Erythroblast (primary cell): ENCODE data around the gene SPAM1.

ENCODE experiments used
- GATA1 ChIP-seq: IDR thresholded peaks from 2 replicates; pipeline ENCODE4 v1.6.1; 2011; ENCODE audit warnings: low read depth, mild to moderate bottlenecking, control low read depth, low read length, moderate library complexity
- POLR2A ChIP-seq: IDR thresholded peaks from 2 replicates; pipeline ENCODE4 v1.6.1; 2011; ENCODE audit warnings: mild to moderate bottlenecking, low read length

DNA sequence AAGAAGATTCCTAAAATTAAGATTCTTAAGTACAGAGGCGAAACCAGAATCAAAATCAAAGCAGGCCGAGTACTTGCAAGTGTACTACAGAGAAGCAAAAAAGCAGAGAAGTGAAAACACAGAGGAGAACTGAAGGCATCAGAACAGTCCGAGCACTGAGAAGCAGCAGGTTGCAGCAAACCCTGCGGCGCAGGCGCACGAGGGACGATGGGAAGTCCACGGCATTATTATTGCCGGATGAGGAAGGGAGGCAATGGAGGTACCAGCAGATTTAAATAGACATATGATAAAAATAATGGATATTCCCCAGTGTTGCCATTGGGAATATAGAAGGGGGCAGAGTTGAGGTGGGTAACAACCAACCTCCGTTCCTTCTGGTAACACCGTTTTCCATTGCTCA, 7.2 kb upstream of the SPAM1 start:
- TF ChIP-seq POLR2A: no peak
- no peak for TF ChIP-seq GATA1
